ENCODE measurements around the gene ABCA7. TPM values are rescaled to one million over a fixed set of nuclear protein-coding genes. Genes with fewer than 3 reads are reported as not detected.

Gene ABCA7
- total RNA-seq, 2 donors from 2014 or later: 6.0 to 7.0 TPM

GRCh38 chr19:1009041-1009980 lies 30.6 kb upstream of the ABCA7 start:
- H3K4me1 ChIP-seq (ENCODE audit: control insufficient read depth in 1 of 2, low read depth in 2 of 2): no peaks in the 10 kb centered on the region
- H3K27me3 ChIP-seq (replicated peaks; ENCODE audit: insufficient read depth): no peaks in the 10 kb centered on the region
- DNase-seq (ENCODE audit: low spot score): no peak
- H3K36me3 ChIP-seq: peaks cover 42% of the 10 kb centered on the region
- ATAC-seq (ENCODE audit: insufficient number of reproducible peaks, low FRiP score, low read depth): no peak
- no peaks in the 10 kb centered on the region for H3K9me3 ChIP-seq
- TF ChIP-seq, protein P1, sequence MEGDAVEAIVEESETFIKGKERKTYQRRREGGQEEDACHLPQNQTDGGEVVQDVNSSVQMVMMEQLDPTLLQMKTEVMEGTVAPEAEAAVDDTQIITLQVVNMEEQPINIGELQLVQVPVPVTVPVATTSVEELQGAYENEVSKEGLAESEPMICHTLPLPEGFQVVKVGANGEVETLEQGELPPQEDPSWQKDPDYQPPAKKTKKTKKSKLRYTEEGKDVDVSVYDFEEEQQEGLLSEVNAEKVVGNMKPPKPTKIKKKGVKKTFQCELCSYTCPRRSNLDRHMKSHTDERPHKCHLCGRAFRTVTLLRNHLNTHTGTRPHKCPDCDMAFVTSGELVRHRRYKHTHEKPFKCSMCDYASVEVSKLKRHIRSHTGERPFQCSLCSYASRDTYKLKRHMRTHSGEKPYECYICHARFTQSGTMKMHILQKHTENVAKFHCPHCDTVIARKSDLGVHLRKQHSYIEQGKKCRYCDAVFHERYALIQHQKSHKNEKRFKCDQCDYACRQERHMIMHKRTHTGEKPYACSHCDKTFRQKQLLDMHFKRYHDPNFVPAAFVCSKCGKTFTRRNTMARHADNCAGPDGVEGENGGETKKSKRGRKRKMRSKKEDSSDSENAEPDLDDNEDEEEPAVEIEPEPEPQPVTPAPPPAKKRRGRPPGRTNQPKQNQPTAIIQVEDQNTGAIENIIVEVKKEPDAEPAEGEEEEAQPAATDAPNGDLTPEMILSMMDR (IDR thresholded peaks at IDR 0.05): no peak
- no peak overlapping the region for H3K27ac ChIP-seq
- H3K4me3 ChIP-seq: no peak overlapping the region

- no peaks in the 10 kb centered on the region for H3K9me3 ChIP-seq
- H3K4me1 ChIP-seq (ENCODE audit: control insufficient read depth in 1 of 2, low read depth in 2 of 2): no peaks in the 10 kb centered on the region
- peaks cover 45% of the 10 kb centered on the region for H3K36me3 ChIP-seq
- H3K27ac ChIP-seq: no peak overlapping the region
- TF ChIP-seq, protein P1 (IDR thresholded peaks at IDR 0.05): no peak
- no peak for DNase-seq (ENCODE audit: low spot score)
- no peak for ATAC-seq (ENCODE audit: insufficient number of reproducible peaks, low FRiP score, low read depth)
- H3K27me3 ChIP-seq (replicated peaks; ENCODE audit: insufficient read depth): no peaks in the 10 kb centered on the region
- no peak overlapping the region for H3K4me3 ChIP-seq
These were observed 29.8 kb upstream of the ABCA7 start for GRCh38 chr19:1009981-1010538.

DNA sequence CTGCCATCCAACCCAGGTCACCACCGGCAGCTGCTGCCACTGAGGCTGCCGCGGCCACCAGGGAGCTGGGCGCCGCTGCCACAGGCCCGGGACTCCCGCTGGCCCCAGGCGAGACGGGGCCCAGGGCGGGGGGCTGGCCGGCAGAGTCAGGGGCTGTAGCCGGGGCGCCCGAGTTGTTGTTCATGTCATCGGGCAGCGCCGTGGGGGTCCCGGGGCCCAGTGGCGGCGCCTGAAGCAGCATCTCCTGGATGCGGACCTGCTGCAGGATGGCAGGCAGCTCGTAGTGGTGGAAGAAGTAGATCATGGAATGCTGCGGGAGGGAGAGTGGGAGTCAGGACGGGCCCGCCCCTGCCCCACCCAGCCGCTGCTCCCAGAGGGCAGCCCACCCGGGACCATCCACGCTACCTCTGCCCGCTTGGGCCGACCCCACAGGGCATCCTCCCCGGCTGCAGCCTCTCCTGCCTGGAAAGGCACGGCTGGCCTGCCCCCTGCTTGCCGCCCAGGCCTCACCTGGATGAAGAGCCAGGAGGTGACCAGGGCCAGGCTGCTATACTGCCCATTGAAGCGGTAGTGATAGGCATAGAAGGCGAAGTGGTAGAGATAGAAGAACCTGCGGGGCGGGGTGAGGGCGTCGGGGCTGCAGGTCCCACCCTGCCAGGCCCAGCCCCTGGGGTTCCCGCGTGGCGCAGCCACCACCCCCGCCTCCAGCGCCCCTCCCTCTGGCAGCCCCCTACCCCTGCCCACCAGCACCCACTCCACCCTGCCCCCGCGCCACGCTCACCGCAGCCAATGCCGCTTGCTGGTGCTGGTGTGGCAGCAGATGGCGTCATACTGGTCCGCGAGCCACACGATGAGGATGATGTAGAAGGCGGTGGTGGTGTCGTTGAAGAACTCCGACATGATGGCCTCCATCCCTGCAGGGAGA lies 29.1 kb upstream of the ABCA7 start:
- Histone ChIP-seq H3K27me3 (replicated peaks; ENCODE audit: insufficient read depth) (no peaks in the 10 kb centered on the region), H3K9me3 (no peaks in the 10 kb centered on the region), H3K36me3 (peaks cover 45% of the 10 kb centered on the region), H3K27ac (no peak overlapping the region), H3K4me3 (no peak overlapping the region), H3K4me1 (ENCODE audit: control insufficient read depth in 1 of 2, low read depth in 2 of 2) (peaks cover 2 to 4% of the 10 kb centered on the region in 2 donors)
- TF ChIP-seq, protein P1 (IDR thresholded peaks at IDR 0.05): no peak
- no peak for ATAC-seq (ENCODE audit: insufficient number of reproducible peaks, low FRiP score, low read depth)
- no peak for DNase-seq (ENCODE audit: low spot score)

DNA sequence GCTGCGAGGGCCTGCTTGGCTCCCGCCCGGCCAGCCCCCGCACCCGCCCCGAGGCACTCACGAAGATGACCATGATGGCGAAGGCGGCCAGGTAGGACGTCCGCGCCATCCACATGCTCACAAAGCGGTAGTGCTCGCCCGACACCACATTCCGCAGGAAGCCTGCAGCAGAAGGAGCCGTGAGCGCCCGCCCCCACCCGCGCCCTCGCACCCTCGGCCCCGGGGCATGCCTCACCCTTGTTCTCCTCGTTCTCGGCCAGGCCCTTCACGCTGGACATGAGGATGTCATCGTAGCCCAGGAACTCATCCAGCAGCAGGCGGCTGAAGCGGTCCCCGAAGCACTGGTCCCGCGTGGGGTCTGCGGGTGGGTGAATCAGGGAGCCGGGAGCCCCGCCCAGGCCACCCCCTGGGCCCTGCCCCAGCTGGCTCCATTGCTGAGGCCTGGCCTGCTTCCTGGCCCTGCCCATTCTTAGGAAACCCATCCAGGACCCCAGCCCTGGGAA lies 28.0 kb upstream of the ABCA7 start:
- Histone ChIP-seq H3K27me3 (replicated peaks; ENCODE audit: insufficient read depth) (no peaks in the 10 kb centered on the region), H3K27ac (no peak overlapping the region), H3K9me3 (no peaks in the 10 kb centered on the region), H3K4me3 (no peak overlapping the region), H3K4me1 (ENCODE audit: control insufficient read depth in 1 of 2, low read depth in 2 of 2) (peaks cover 12 to 15% of the 10 kb centered on the region in 2 donors), H3K36me3 (peaks cover 45% of the 10 kb centered on the region)
- ATAC-seq (ENCODE audit: insufficient number of reproducible peaks, low FRiP score, low read depth): no peak
- TF ChIP-seq, protein P1 (IDR thresholded peaks at IDR 0.05): no peak
- DNase-seq (ENCODE audit: low spot score): no peak
